Measurements from ENCODE around the gene PARD3B.
A peak's percentile ranks its signal among the peaks of the same experiment; 100 is the strongest.

Gene PARD3B

GRCh38 chr2:205352593-205352992 is 807.3 kb downstream of the PARD3B start:
- no peak overlapping the region for H3K9ac ChIP-seq (ENCODE audit: low read depth, low read length)
- H3K9me3 ChIP-seq (replicated peaks; ENCODE audit: low read length) = no peaks in the 10 kb centered on the region
- H3K4me3 ChIP-seq (ENCODE audit: low read length) = peak overlapping the region; percentile 6
- H3K4me1 ChIP-seq (ENCODE audit: control insufficient read depth, insufficient read depth, low read length) = peaks cover 14% of the 10 kb centered on the region
- H3K4me2 ChIP-seq (ENCODE audit: low read length) = peak overlapping the region; percentile 31
- H3K36me3 ChIP-seq (ENCODE audit: insufficient read depth, low read length) = no peaks in the 10 kb centered on the region
- H3K27me3 ChIP-seq (ENCODE audit: control insufficient read depth, insufficient read depth, low read length) = no peaks in the 10 kb centered on the region

DNA sequence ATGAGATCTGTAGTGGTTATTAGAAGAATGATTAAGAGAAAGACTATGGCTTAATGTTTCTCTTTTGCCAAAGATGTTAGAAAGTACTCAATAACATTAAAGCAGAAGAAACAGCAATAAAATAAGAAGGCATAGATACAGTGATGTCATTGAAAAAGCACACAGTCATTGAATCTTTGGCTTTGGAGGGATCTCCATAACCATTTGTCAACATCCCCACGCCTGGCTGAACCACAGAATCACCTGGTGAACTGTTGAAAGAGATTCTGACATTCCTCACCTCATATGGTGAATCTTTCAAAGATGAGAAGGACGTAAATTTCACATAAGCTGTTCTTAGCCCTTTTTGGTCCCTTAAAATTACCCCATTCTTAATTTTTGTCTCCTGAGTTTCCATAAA is 812.5 kb downstream of the PARD3B start:
- H3K27me3 ChIP-seq (ENCODE audit: control insufficient read depth, insufficient read depth, low read length) = no peaks in the 10 kb centered on the region
- H3K4me1 ChIP-seq (ENCODE audit: control insufficient read depth, insufficient read depth, low read length) = peaks cover 17% of the 10 kb centered on the region
- no peak overlapping the region for H3K4me2 ChIP-seq (ENCODE audit: low read length)
- no peaks in the 10 kb centered on the region for H3K36me3 ChIP-seq (ENCODE audit: insufficient read depth, low read length)
- no peak overlapping the region for H3K9ac ChIP-seq (ENCODE audit: low read depth, low read length)
- no peaks in the 10 kb centered on the region for H3K9me3 ChIP-seq (replicated peaks; ENCODE audit: low read length)
- no peak overlapping the region for H3K4me3 ChIP-seq (ENCODE audit: low read length)

GRCh38 chr2:205358351-205358815 is 813.1 kb downstream of the PARD3B start:
- no peaks in the 10 kb centered on the region for H3K27me3 ChIP-seq (ENCODE audit: control insufficient read depth, insufficient read depth, low read length)
- peaks cover 11% of the 10 kb centered on the region for H3K4me1 ChIP-seq (ENCODE audit: control insufficient read depth, insufficient read depth, low read length)
- H3K4me2 ChIP-seq (ENCODE audit: low read length) = no peak overlapping the region
- H3K36me3 ChIP-seq (ENCODE audit: insufficient read depth, low read length) = no peaks in the 10 kb centered on the region
- no peak overlapping the region for H3K4me3 ChIP-seq (ENCODE audit: low read length)
- H3K9ac ChIP-seq (ENCODE audit: low read depth, low read length) = no peak overlapping the region
- no peaks in the 10 kb centered on the region for H3K9me3 ChIP-seq (replicated peaks; ENCODE audit: low read length)

- H3K4me3 ChIP-seq (ENCODE audit: low read length) = no peak overlapping the region
- no peak overlapping the region for H3K9ac ChIP-seq (ENCODE audit: low read depth, low read length)
- no peak overlapping the region for H3K4me2 ChIP-seq (ENCODE audit: low read length)
- H3K27me3 ChIP-seq (ENCODE audit: control insufficient read depth, insufficient read depth, low read length) = no peaks in the 10 kb centered on the region
- peaks cover 10% of the 10 kb centered on the region for H3K4me1 ChIP-seq (ENCODE audit: control insufficient read depth, insufficient read depth, low read length)
- no peaks in the 10 kb centered on the region for H3K36me3 ChIP-seq (ENCODE audit: insufficient read depth, low read length)
- H3K9me3 ChIP-seq (replicated peaks; ENCODE audit: low read length) = no peaks in the 10 kb centered on the region
These were observed 816.0 kb downstream of the PARD3B start for GRCh38 chr2:205361272-205361671.

DNA sequence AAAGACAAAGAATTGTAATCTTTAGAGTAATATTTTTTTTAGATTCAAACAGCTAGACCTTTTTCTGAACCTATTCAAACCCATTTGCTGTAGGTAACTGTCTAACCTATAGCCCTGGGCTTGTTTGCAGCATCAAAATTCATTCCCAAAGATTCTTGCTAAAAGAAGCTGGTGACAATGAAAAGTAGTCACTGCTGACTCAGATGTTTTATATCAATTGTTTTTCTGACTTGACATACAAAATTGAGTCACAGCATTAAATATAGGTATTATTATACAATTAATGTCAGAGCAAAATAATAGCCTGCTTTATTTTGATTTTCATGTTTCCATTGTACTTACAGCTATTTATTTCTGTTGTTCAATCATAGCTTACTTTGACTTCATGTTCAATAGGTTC is 816.7 kb downstream of the PARD3B start:
- H3K27me3 ChIP-seq (ENCODE audit: control insufficient read depth, insufficient read depth, low read length) = no peaks in the 10 kb centered on the region
- H3K4me1 ChIP-seq (ENCODE audit: control insufficient read depth, insufficient read depth, low read length) = peaks cover 10% of the 10 kb centered on the region
- H3K9ac ChIP-seq (ENCODE audit: low read depth, low read length) = no peak overlapping the region
- H3K4me2 ChIP-seq (ENCODE audit: low read length) = no peak overlapping the region
- H3K36me3 ChIP-seq (ENCODE audit: insufficient read depth, low read length) = no peaks in the 10 kb centered on the region
- no peak overlapping the region for H3K4me3 ChIP-seq (ENCODE audit: low read length)
- H3K9me3 ChIP-seq (replicated peaks; ENCODE audit: low read length) = no peaks in the 10 kb centered on the region

GRCh38 chr2:205364261-205364660 is 819.0 kb downstream of the PARD3B start:
- no peak overlapping the region for H3K4me3 ChIP-seq (ENCODE audit: low read length)
- no peaks in the 10 kb centered on the region for H3K36me3 ChIP-seq (ENCODE audit: insufficient read depth, low read length)
- no peaks in the 10 kb centered on the region for H3K9me3 ChIP-seq (replicated peaks; ENCODE audit: low read length)

DNA sequence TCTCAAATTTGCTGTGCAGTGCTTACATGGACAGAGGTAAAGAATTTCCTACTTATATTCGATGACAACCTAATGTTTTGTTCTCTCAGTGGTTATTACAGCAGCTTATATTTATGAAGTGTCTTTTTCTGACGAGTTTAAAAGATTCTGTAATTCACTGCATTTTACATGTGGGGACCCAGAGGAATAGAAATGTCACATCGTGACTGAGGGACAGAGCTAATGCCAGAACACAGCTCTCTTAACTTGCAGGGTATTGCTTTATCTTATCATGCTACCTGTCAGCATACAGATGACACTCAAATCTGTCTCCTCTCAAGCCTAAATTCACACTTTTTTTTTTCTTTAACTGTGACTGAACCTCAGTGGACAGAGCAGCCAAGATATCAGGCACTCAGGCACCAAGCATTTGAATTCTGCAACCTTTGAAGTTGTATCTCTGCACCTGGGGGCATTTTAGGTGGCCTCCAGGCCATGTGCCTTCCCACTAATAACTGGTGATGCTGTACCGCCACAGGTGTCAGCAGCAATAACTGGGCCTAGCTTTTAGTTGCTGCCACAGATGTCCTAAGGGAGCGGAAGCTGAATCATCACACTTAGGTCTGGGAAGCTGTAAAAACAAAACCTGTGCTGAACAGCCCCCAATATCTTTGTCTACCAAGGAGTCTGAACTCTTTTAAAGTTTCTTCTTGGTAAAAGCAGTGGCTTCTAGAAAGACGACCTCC is 821.2 kb downstream of the PARD3B start:
- Histone ChIP-seq H3K9me3 (replicated peaks; ENCODE audit: low read length) (no peaks in the 10 kb centered on the region), H3K4me2 (ENCODE audit: low read length) (no peak overlapping the region), H3K4me1 (ENCODE audit: control insufficient read depth, insufficient read depth, low read length) (no peaks in the 10 kb centered on the region), H3K4me3 (ENCODE audit: low read length) (no peak overlapping the region), H3K36me3 (ENCODE audit: insufficient read depth, low read length) (no peaks in the 10 kb centered on the region), H3K27me3 (ENCODE audit: control insufficient read depth, insufficient read depth, low read length) (no peaks in the 10 kb centered on the region), H3K9ac (ENCODE audit: low read depth, low read length) (no peak overlapping the region)

More at GRCh38 chr2:205364261-205364660, 819.0 kb downstream of the PARD3B start:
- H3K4me1 ChIP-seq (ENCODE audit: control insufficient read depth, insufficient read depth, low read length) = no peaks in the 10 kb centered on the region
- H3K4me2 ChIP-seq (ENCODE audit: low read length) = no peak overlapping the region
- no peaks in the 10 kb centered on the region for H3K27me3 ChIP-seq (ENCODE audit: control insufficient read depth, insufficient read depth, low read length)
- no peak overlapping the region for H3K9ac ChIP-seq (ENCODE audit: low read depth, low read length)

DNA sequence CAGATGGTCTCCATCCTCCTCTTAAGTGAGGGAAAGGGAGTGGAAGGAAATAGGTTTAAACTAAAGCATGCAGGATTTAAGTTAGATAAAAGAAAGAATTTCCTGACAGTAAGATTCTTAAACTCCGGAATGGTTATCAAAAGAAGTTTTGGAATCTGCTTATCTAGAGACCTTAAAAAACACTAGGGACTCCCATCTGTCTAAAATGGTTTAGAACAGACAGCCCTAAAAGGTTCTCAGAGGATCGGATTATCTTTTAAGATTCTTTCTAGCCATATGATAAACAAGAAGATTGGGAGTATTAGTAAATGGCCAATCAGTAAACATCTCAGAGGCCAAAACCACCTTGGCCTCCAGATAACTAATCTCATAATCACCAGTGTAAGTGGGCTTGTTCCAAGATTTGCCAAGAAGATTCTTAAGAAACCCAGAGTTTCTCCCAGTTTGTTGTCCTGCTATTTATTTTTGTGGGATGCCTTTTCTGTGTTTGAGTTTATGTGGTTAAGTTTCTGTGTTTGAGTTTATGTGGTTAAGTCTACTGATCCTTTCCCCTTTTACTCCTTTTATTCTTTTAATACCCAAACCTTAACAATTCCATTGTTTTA is 822.2 kb downstream of the PARD3B start:
- Histone ChIP-seq H3K4me2 (ENCODE audit: low read length) (no peak overlapping the region), H3K9ac (ENCODE audit: low read depth, low read length) (no peak overlapping the region), H3K27me3 (ENCODE audit: control insufficient read depth, insufficient read depth, low read length) (no peaks in the 10 kb centered on the region), H3K4me3 (ENCODE audit: low read length) (no peak overlapping the region), H3K36me3 (ENCODE audit: insufficient read depth, low read length) (no peaks in the 10 kb centered on the region), H3K4me1 (ENCODE audit: control insufficient read depth, insufficient read depth, low read length) (no peaks in the 10 kb centered on the region), H3K9me3 (replicated peaks; ENCODE audit: low read length) (no peaks in the 10 kb centered on the region)

DNA sequence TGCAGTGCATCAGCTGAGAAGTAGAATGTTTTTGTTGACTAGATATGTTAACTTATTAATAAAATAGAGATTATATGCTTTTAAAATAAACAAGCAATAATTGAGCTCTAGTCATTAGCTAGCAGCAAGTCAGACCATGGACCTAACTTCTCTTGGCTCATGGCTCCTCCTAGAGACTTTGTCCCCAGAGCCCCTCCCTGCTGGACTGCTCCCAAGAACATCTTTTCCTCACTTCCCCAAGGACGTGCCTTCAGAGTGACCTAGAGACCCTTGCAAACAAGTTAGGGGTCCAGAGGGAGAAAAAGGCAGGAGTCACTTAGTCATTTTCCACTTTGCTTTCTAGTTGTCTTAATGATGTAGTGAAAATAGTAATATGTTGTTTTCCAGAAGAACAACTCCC is 824.5 kb downstream of the PARD3B start:
- Histone ChIP-seq H3K9me3 (replicated peaks; ENCODE audit: low read length) (no peaks in the 10 kb centered on the region), H3K4me3 (ENCODE audit: low read length) (no peak overlapping the region), H3K27me3 (ENCODE audit: control insufficient read depth, insufficient read depth, low read length) (no peaks in the 10 kb centered on the region), H3K36me3 (ENCODE audit: insufficient read depth, low read length) (no peaks in the 10 kb centered on the region), H3K9ac (ENCODE audit: low read depth, low read length) (no peak overlapping the region), H3K4me1 (ENCODE audit: control insufficient read depth, insufficient read depth, low read length) (no peaks in the 10 kb centered on the region), H3K4me2 (ENCODE audit: low read length) (no peak overlapping the region)

GRCh38 chr2:205370726-205371125 is 825.5 kb downstream of the PARD3B start:
- H3K9ac ChIP-seq (ENCODE audit: low read depth, low read length) = no peak overlapping the region
- no peaks in the 10 kb centered on the region for H3K27me3 ChIP-seq (ENCODE audit: control insufficient read depth, insufficient read depth, low read length)
- no peaks in the 10 kb centered on the region for H3K36me3 ChIP-seq (ENCODE audit: insufficient read depth, low read length)
- H3K9me3 ChIP-seq (replicated peaks; ENCODE audit: low read length) = no peaks in the 10 kb centered on the region
- H3K4me3 ChIP-seq (ENCODE audit: low read length) = no peak overlapping the region
- no peak overlapping the region for H3K4me2 ChIP-seq (ENCODE audit: low read length)
- no peaks in the 10 kb centered on the region for H3K4me1 ChIP-seq (ENCODE audit: control insufficient read depth, insufficient read depth, low read length)

GRCh38 chr2:205372141-205372540 is 826.9 kb downstream of the PARD3B start:
- no peak overlapping the region for H3K4me3 ChIP-seq (ENCODE audit: low read length)

More at GRCh38 chr2:205372141-205372540, 826.9 kb downstream of the PARD3B start:
- Histone ChIP-seq H3K9me3 (replicated peaks; ENCODE audit: low read length) (no peaks in the 10 kb centered on the region), H3K4me2 (ENCODE audit: low read length) (no peak overlapping the region), H3K4me1 (ENCODE audit: control insufficient read depth, insufficient read depth, low read length) (no peaks in the 10 kb centered on the region), H3K27me3 (ENCODE audit: control insufficient read depth, insufficient read depth, low read length) (no peaks in the 10 kb centered on the region), H3K36me3 (ENCODE audit: insufficient read depth, low read length) (no peaks in the 10 kb centered on the region), H3K9ac (ENCODE audit: low read depth, low read length) (no peak overlapping the region)

All from skeletal muscle satellite cell (primary cell).